ENCODE results near the gene SHC4.

- no peak for TF ChIP-seq TCF7 (CRISPR knock-in tag; IDR thresholded peaks at IDR 0.05; ENCODE audit: low read depth)
- TF ChIP-seq E2F4 (CRISPR knock-in tag; IDR thresholded peaks at IDR 0.05; ENCODE audit: borderline replicate concordance, low read depth), result no peak
- no peak for TF ChIP-seq IRF1 (CRISPR knock-in tag; IDR thresholded peaks at IDR 0.05)
- no peak for TF ChIP-seq CTCF (IDR thresholded peaks at IDR 0.05)
- TF ChIP-seq NR2C2 (CRISPR knock-in tag; IDR thresholded peaks at IDR 0.05), result no peak
- TF ChIP-seq RELA (CRISPR knock-in tag; IDR thresholded peaks at IDR 0.05; ENCODE audit: borderline replicate concordance), result no peak
- TF ChIP-seq HMGXB4 (CRISPR knock-in tag; IDR thresholded peaks at IDR 0.05), result no peak
- no peak for TF ChIP-seq USF1 (CRISPR knock-in tag; IDR thresholded peaks at IDR 0.05)
- no peak for TF ChIP-seq MAX (CRISPR knock-in tag; IDR thresholded peaks at IDR 0.05)
- no peak for TF ChIP-seq NFYB (CRISPR knock-in tag; conservative IDR thresholded peaks at IDR 0.05; ENCODE audit: low read depth)
- no peak for TF ChIP-seq TEAD4 (CRISPR knock-in tag; IDR thresholded peaks at IDR 0.05)
Observed at GRCh38 chr15:48784756-48785155, 179.0 kb downstream of the SHC4 start.
